Measurements from ENCODE around the gene IKZF2. TPM values are rescaled to one million over a fixed set of nuclear protein-coding genes. Genes with fewer than 3 reads are reported as not detected.
A peak's percentile ranks its signal among the peaks of the same experiment; 100 is the strongest.

The IKZF2 gene
- total RNA-seq, 1 experiment from 2014 or later = 5.2 TPM

DNA sequence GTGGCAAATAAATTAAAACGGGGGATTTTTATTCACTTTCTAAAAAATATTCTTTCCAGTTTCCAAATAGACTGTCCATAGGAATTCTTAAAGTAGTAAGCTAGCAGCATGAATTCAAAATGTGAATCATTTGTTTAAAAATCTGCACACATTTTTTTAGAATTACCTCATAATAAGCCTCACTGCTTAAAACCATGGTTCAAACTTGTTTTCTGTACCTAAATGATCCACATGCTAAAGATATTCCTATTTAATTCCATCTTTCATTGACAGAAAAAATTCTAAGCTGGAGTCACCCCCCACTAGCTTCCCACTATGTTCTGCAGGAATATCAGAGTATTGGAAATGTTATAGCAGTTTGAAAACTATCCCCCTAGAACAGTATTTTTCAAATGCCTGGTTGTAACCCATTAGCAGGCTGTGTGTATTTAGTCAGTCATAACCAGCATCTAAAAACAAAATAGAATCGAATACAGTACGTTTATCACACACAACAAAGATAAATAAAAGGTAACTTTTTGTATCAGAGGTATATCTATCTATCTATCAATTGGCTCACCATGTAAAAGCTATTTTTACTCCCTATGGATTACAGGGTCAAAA lies 11.2 kb upstream of the IKZF2 start:
- H3K9me3 ChIP-seq = no peaks in the 10 kb centered on the region
- no peaks in the 10 kb centered on the region for H3K27me3 ChIP-seq
- no peaks in the 10 kb centered on the region for H3K36me3 ChIP-seq
- no peak overlapping the region for H3K4me3 ChIP-seq
- no peak for DNase-seq

DNA sequence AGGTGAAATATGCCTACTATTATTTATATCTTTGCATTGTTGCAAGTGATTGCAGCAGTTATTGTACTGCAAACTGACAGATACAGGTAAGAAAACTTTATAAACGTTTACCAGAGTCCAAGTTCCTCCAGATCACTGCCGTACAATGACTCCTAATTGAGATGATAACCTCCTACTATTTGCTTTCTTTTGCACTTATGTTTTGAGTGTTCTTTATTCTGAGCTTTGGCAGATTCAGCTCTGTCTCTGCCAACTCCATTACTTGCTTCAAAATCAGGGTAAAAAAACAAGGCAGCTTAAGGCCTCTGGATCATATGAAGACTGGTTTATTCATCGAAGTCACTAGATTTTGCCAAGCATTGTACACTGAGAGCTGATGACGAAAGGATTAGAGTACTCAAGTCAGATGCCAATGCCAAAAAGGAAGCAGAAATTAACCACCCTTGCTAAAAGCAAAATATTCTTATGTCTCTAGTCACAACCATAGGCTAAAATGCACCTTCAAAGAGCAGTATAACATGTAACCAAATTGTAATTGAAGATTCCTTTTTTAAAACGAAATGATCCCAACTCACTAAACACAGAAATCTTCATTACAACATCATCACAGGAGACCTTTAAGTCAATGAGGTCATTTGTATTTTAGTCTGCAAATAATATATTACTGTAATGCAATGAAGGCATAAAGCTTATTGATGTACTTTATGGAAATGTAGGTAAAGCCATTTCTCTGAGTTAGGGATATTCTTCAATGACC lies 10.5 kb upstream of the IKZF2 start:
- peak; percentile 15 for DNase-seq
- H3K4me3 ChIP-seq = 0 out of 2 replicates have a peak overlapping the region, but pooled peaks have one; percentile 0
- H3K36me3 ChIP-seq = no peaks in the 10 kb centered on the region
- no peaks in the 10 kb centered on the region for H3K27me3 ChIP-seq
- H3K9me3 ChIP-seq = no peaks in the 10 kb centered on the region

DNA sequence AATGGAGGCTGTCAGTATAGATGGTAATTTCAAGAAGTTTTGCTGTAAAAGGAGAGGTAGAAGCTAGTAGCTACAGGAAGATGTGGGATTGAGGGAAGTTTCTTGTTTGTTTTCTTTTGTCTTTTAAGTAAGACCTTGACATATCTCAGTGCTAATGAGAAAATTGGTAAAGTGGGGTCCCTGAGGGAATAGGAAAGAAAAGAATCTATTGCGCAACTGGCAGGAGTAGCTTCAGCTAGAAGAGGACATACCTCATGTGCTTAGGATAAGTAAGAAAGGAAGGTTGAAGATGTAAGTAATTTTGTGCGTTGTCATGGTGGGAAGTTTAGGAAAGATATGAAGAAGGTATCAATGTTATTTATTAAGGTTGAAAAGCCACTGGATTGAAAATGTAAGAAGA lies 8.4 kb upstream of the IKZF2 start:
- no peak for DNase-seq
- H3K27me3 ChIP-seq = no peaks in the 10 kb centered on the region
- no peak overlapping the region for H3K4me3 ChIP-seq
- no peaks in the 10 kb centered on the region for H3K9me3 ChIP-seq
- no peaks in the 10 kb centered on the region for H3K36me3 ChIP-seq

DNA sequence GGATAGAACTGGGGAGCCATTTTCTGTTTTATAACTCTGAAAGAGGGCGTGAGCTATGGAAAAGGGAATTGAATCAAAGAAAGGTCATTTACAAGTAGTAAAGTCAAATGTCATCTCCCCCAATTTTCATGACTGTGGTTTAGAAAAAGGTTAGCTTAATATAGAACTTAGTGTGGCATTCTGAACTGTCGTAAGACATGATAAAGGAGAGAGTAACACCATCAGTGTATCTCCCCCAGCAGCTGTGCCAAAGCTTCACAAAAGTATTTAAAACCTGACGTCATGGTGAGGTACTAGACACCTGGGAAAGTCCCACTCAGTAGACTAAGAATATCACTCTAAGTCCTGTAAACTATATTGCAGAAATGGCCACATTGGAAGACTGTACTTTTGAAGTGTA lies 5.8 kb upstream of the IKZF2 start:
- no peak overlapping the region for H3K4me3 ChIP-seq
- no peaks in the 10 kb centered on the region for H3K27me3 ChIP-seq
- no peaks in the 10 kb centered on the region for H3K9me3 ChIP-seq
- no peaks in the 10 kb centered on the region for H3K36me3 ChIP-seq
- DNase-seq = no peak

DNA sequence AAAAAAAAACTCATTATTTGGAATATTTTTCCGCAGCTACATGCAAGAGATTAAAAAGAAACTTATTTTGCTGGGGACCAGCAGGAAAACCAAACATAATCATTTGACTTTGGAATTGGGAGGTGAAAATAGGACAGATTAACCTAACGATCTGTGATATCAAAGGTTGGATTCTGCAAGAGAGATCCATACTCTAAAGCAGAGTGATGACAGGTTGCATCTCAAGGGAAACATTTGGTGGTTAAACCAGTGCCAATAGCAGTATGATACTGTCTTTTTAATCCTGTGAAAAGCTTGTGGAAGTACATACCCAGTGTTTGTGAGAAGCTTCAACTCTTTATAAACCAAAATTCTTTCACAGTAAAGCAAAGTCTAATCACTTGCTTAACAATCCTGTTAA lies 5.3 kb upstream of the IKZF2 start:
- no peaks in the 10 kb centered on the region for H3K9me3 ChIP-seq
- DNase-seq = no peak
- H3K27me3 ChIP-seq = no peaks in the 10 kb centered on the region
- no peaks in the 10 kb centered on the region for H3K36me3 ChIP-seq
- H3K4me3 ChIP-seq = no peak overlapping the region

DNA sequence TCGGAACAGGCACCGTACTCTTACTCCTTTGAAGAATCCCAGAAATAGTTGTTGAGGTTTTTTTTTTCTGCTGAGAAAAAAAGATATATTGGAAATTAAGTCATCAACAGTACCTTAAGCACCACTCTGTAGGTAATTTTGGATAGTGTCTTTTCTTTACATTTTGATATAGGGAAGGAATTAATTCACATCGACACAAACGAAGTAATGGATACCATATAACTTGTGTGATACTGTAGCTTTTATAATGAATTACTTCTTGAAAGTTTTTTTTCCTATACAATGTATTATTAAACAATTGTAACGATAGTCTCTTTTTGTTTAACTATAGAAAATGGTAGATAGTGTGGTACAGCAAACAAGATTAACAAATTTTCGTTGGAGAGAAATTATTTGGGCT lies 1.5 kb upstream of the IKZF2 start:
- DNase-seq = no peak
- no peaks in the 10 kb centered on the region for H3K36me3 ChIP-seq
- H3K27me3 ChIP-seq = no peaks in the 10 kb centered on the region
- no peaks in the 10 kb centered on the region for H3K9me3 ChIP-seq
- H3K4me3 ChIP-seq = peak overlapping the region; percentile 73

DNA sequence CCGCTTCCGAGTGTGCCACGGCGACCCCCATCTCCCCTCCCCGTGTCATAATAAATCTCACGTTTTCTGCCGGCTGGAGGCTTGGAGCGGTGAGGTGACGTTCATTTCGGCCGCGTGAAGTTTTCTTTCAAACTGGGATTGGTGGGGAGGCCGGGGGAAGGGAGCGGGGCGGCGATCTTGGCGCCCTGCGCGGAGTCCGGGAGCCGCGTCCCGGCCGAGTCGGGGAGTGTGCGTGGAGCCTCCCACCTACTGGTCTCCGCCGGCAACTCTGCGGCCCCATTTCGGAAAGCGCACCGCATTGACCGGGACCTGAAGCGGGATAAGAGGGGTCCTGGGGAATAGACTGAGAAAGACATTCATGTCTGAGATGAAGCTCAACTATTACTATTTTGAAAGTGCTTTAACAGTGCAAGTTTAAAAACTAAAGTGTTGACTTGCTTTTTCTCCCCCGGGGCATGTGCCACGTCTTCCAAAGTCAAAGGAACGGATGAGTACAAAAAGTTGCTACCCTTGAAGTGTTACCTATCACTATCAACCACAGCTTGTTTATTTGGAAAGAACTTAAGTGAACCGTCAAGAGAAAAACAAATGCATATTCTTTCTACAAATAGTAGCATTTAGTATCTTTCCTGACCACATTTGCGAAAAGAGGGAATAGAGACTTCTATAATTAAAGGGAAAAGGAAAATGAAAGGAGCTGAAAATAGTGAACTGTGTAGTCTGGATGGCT lies 818 bp upstream of the IKZF2 start:
- H3K36me3 ChIP-seq = no peaks in the 10 kb centered on the region
- peak overlapping the region; percentile 73 for H3K4me3 ChIP-seq
- no peaks in the 10 kb centered on the region for H3K27me3 ChIP-seq
- H3K9me3 ChIP-seq = no peaks in the 10 kb centered on the region
- DNase-seq = peak; percentile 80

DNA sequence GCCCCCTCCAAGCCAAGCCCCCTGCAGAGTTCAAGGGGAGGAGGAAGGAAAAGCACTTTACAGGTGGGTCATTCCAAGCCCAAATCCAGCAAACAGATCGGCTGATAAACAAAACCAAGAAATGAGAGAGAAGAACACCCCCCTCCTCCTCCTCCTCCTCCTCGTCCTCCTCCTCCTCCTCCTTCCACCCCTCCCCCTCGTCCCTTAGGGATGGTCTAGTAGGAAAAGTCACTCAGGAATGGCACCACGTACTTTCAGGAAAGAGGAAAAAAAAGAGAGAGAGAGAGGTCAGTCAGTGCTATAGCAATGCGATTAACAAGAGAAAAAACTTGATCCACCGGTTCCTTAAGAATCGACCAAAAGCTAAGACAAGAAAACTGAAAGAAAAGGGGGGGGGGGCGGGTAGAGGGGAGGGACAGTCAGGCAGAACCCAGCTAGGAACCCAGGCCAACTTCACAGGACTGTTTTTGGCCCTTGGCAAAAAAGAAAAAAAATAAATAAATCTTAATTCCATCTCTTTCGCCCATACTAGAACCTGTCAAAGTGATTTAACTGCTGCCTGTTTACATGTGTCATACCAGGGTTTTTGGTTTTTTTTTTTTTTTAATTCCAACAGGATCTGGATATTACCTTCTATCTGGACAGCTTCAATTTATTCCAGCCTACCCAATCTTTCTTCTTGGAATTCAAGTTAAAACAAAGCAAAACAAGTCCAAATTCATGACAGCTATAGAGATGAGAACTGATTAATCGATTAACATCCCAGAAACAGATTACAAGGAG lies 906 bp downstream of the IKZF2 start:
- H3K36me3 ChIP-seq = peaks cover 3% of the 10 kb centered on the region; the same call in 1 of the 2 replicates
- peak; percentile 13 for DNase-seq
- peak overlapping the region; percentile 62 for H3K4me3 ChIP-seq
- H3K27me3 ChIP-seq = no peaks in the 10 kb centered on the region
- no peaks in the 10 kb centered on the region for H3K9me3 ChIP-seq

DNA sequence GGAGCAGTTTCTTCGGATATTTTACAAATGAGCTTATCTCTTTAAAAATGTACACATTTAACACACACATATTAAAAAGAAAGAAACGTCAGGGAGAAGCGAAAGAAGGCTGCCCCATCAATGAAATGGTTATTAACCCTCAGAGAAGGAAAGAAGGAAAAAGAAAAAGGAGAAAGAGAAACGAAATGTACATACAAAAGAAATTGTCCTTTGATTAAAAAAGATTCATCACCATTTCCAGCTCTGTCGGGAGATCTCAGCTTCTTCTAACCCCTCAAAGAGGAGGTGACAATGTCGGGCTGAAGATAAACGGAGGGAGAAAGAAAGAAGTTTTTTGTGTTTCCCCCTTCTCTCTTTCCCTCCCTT lies 1.5 kb downstream of the IKZF2 start:
- no peaks in the 10 kb centered on the region for H3K9me3 ChIP-seq
- H3K4me3 ChIP-seq = peak overlapping the region; percentile 62
- no peak for DNase-seq
- H3K27me3 ChIP-seq = no peaks in the 10 kb centered on the region
- peaks cover 5% of the 10 kb centered on the region; the same call in 1 of the 2 replicates for H3K36me3 ChIP-seq

DNA sequence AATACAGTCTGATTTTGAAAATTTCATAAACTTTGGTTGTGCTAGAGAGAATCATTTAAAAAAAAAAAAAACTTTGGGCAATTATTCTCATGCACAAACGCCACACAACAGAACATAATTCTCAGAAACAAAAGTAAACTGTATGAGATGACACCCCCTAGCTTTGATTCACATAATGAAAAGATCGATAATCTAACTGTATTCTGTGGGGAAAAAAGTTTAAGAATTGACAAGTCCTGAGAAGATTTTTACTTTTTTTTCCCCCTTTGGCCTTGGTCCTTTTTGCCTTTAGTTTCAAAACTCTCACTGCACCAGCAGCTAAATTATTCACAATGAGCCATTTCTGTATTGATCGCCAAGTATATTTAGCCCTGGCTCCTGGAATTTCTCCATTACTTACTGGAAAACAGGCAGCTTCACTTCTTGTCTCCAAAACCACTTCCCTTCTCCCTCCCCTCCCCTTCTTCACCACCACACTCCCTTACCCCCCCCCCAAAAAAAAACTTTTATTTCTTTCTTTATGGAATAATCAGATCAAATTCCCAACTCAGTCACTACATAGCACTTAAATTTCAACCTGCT lies 2.0 kb downstream of the IKZF2 start:
- H3K4me3 ChIP-seq = peak overlapping the region; percentile 62
- no peak for DNase-seq
- H3K36me3 ChIP-seq = peaks cover 5% of the 10 kb centered on the region; the same call in 1 of the 2 replicates
- H3K9me3 ChIP-seq = no peaks in the 10 kb centered on the region
- no peaks in the 10 kb centered on the region for H3K27me3 ChIP-seq

DNA sequence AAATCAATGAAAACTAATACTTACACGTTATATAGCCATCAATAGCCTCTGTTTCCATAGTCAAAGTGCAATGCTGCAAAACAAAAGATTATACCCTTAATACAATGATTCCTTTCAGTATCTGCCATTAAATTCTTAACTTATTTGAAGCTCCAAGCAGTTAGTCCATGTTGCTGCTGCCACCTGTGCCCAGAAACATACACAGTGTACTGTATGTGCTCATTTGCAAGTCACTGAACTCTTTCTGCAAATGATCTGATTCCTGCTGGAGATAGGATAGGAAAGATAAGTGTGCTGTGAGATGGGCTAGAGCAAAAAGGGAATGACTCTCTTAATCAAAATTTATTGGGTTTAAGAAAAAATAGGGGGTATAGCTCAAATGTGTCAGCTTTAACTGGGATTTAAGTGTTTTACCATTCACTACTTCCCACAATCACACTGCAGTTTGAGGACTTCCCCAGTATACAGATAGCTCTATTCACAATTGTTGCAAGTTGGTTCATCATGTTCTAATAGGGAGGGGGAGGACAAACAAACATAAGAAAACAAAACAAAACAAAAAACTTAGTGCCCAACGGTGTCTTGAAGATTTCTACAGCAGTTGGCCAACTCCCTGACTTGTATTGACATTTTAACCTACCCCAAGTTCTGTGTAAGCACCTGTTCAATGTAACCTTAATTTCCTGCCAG lies 2.7 kb downstream of the IKZF2 start:
- peaks cover 5% of the 10 kb centered on the region; the same call in 1 of the 2 replicates for H3K36me3 ChIP-seq
- peak overlapping the region; percentile 62 for H3K4me3 ChIP-seq
- DNase-seq = no peak
- H3K9me3 ChIP-seq = no peaks in the 10 kb centered on the region
- no peaks in the 10 kb centered on the region for H3K27me3 ChIP-seq

DNA sequence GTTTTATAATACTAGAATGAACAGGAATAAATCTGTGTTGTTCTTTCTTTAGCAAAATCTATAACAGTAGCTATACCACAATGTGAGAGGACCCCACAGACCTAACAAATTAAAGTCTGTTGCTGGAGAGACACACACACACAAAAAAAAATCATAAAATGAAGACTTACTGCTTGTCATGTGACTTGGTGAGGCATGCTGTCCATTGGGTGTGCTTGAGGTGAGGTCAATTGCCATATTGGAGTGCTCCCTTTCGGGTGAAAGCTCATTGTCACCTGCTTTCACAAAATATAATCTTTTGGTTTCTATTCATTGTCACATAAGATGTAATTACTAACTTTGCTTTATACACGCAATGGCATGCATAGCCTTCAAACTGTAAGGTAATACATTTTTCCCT lies 3.9 kb downstream of the IKZF2 start:
- Histone ChIP-seq H3K9me3 (no peaks in the 10 kb centered on the region), H3K27me3 (no peaks in the 10 kb centered on the region), H3K36me3 (peaks cover 5% of the 10 kb centered on the region; the same call in 1 of the 2 replicates), H3K4me3 (no peak overlapping the region)
- DNase-seq = no peak

DNA sequence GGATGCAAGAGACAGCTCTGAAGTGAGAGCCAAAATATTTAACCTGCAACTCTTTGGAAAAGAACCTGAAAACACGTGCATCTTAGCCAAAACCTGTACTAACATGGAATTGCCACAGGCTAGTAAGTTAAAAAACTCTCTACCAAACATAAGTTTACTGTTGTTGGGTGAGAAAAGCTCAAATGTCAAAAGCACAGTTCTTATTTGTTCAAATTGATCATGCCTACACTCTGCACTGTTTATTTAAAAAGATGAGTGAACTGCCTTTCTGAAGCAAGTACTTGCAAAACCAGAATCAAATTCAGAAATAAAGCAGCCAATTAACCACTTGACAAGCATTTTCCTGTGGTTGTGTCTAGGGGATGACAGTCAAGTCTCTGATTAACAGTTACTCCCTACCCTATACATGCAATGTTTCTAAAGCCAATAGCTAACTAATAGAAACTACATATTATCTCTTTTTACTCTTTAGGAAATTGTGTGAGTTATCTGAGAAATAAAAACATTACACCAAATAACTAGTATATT lies 5.6 kb downstream of the IKZF2 start:
- Histone ChIP-seq H3K36me3 (peaks cover 5% of the 10 kb centered on the region; the same call in 1 of the 2 replicates), H3K9me3 (no peaks in the 10 kb centered on the region), H3K27me3 (no peaks in the 10 kb centered on the region), H3K4me3 (no peak overlapping the region)
- DNase-seq = no peak

DNA sequence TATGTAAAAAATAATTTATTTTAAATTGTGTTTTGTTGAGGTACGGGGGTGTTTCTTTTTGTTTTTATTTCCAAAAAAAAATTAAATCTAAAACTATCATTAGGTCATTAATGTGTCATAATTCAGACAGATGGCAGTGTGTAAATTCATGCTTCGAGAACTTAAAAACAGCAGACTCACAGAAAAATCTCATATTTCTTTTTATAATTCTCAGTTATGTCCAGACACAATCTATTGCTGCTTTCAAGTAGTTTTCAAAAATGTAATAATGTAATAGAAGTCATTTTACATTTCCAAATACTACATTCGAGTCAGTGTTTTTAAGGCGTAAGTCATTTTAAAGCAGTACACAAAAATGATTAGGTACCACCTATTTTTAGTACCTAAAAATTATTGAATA lies 14.3 kb downstream of the IKZF2 start:
- DNase-seq = no peak
- no peaks in the 10 kb centered on the region for H3K36me3 ChIP-seq
- H3K4me3 ChIP-seq = no peak overlapping the region
- H3K9me3 ChIP-seq = no peaks in the 10 kb centered on the region
- H3K27me3 ChIP-seq = no peaks in the 10 kb centered on the region

DNA sequence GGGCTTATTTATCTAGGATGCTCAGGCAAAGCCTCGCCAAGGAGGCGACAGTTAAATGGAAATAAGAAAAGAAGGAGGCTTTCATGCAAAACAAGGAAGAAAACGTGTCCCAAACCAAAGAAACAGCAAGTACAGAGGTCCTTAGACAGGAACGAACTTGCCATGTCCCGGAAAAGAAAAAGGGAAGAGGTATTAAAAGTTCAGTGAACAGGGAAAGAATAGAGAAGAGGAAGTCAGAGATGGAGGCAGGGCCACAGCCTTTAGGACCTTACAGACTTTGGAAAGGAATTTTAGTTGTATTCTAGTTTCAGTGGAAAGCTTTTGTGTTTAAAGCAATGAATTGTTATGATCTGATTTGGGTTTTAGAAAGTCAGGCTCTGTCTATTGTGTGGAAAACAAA lies 22.1 kb downstream of the IKZF2 start:
- Histone ChIP-seq H3K27me3 (no peaks in the 10 kb centered on the region), H3K9me3 (no peaks in the 10 kb centered on the region), H3K4me3 (no peak overlapping the region), H3K36me3 (no peaks in the 10 kb centered on the region)
- DNase-seq = no peak

All from MG63 (cell line).